ENCODE measurements around the gene GCNA.

The GCNA gene, protein sequence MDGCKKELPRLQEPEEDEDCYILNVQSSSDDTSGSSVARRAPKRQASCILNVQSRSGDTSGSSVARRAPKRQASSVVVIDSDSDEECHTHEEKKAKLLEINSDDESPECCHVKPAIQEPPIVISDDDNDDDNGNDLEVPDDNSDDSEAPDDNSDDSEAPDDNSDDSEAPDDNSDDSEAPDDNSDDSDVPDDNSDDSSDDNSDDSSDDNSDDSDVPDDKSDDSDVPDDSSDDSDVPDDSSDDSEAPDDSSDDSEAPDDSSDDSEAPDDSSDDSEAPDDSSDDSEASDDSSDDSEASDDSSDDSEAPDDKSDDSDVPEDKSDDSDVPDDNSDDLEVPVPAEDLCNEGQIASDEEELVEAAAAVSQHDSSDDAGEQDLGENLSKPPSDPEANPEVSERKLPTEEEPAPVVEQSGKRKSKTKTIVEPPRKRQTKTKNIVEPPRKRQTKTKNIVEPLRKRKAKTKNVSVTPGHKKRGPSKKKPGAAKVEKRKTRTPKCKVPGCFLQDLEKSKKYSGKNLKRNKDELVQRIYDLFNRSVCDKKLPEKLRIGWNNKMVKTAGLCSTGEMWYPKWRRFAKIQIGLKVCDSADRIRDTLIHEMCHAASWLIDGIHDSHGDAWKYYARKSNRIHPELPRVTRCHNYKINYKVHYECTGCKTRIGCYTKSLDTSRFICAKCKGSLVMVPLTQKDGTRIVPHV

DNA sequence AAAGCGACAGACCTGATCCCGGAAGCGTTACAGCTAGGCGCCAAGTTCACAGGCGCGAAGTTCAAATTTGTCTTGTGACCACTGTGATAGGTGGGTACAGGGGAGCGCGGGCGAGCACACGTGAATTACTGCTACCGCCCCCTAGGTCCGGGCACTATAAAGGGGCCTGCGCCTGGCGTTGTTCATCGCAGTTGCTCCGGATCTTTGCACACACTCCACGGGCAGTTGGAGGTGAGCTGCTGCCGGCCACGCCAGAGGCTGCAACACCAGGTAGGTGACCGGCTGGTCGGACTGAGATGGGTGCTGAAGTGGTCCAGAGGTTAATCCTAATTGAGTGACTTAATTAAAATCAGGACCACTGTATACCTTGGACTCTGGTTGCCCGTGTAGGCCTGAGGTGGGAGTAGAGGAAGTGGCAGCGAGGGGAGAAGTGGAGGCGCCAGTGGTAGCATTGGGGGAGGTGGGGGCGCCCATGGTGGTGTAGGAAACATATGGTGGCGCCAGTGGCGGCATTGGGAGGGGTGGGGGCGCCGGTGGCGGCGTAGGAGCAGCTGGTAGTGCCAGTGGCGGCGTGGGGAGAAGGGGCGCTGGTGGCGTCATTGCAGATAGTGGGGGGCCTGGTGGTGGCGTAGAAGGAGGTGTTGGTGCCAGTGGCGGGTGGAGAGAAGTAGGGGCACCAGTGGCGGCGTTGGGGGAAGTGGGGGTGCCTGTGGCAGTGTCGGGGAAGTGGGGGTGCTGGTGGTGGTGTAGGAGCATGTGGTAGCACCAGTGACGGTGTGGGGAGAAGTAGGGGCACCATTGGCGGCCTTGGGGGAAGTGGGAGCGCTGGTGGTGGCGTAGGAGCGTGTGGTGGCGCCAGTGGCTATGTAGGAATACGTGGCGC is at the start of gene GCNA:
Gene GCNA, plus strand, starts transcription at position 185 of the 883 bp plus-strand sequence. CDS start 2,385 bp downstream, outside the sequence.
- DNase-seq: no peak

DNA sequence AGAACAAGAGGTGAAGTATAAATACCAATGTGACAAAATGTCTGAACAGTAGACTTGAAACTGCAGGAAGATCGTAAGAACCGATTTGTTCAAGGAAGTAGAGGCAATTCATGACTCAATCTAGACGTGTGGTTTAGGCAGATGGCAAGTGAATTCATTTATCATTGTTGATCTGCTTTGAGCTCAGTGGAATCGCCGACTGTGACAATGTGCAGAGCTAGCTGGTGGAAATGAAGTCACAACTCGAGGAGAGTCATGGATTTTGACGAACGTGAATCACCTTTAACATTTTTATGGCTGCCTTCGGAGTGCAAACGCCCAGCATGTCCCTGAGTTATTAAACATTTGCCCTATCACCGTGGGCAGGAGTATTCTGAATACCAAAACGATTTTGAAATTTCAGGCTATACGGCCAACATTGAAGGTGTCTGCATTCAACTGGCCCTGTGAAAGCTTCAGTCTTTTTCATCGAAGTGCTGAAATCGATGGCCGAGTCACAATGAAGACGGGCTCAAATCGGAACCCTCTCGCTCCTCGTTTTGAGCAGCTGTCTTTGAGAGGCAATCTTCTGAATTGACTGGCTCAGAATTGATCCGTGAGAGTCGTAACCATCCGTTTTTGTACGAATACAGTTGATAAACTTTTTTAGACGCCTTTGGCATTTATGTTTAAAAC is 46.0 kb upstream of the GCNA start:
- DNase-seq: peak; percentile 42

DNA sequence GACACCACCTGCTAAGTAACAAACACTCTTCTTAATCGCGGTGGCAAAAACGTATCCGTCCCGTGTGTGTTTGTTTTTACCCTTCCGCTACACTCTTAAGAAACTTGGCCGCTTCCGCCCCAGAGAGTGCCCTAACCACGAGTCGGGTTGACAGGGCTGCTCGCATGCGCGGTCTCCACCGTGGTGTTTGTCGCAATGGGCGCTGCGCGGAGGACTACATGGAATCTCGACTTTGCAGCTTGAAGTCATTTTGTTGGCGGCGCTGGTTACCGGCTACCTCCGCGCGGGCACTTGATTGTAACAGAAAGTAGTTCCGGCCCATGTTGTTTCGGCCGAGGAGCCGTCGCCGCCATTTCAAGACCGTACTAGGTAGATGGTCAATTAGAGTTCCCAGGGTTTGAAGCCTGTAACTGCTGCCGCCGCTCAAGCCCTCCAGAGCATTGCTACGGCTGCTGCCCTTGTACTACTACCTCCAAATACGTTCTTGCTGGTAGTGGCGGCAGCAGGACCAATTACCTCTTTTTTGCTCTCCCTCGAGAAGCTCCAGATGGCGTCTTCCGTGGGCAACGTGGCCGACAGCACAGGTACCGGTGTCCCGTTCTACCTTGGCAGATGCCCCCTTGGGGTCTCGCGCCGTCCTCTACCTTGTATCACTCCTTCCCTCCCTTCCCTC is 45.3 kb upstream of the GCNA start, which contains the start of gene OGT:
Gene OGT, plus strand, starts transcription at position 352 of the 673 bp plus-strand sequence. Its CDS starts 196 bp downstream, at position 548.
- peak; percentile 87 for DNase-seq

DNA sequence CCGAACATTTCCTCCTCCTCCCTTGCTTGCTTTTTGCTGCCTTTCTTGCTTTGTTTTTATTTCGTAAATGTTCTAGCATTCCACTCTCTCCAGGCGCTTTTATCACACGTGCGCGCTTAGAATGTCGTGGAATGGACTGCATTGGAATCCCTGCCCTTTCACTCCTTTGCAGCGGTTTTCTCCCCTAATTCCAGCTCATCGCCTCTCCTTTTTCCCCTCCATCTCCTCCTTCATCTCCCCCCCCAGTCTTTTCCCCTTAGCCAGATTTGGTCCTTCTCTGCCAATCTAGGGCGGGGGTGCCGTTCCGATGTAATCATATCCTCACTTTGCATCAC is 44.8 kb upstream of the GCNA start:
- no peak for DNase-seq

DNA sequence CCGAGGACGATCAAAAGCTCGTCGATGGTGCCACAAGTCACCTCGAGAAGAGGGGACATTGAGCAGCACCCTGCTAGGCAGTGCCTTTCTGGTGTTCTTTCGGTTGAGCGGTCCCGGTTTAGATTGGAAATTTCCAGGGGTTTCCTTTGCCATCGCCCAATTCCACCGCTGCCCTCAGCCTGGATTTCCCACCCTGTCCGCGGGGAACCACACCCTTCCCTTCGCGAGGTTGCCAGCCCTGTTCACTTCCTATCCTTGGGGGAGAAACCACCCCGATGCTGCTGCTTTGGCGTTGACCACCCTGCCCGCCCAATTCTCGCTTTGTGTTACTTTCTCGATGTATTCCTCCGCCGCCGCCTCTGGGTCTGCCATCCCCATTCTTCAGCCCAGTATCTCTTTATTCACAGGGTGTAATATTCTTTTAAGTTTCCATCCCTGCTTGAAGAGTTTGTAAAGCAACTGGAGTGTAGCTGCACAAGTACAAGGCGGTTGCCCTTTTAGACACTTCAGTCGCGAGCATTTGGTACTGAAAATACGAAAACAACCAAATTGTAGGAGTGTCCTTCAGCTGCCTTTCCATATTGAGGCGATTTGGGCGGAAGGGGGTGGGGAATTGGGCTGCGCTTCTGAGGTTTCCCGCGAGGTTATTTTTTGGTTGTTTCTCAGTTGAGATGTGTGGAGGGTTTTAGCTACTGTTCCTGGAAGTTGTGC is 44.2 kb upstream of the GCNA start:
- DNase-seq: no peak

DNA sequence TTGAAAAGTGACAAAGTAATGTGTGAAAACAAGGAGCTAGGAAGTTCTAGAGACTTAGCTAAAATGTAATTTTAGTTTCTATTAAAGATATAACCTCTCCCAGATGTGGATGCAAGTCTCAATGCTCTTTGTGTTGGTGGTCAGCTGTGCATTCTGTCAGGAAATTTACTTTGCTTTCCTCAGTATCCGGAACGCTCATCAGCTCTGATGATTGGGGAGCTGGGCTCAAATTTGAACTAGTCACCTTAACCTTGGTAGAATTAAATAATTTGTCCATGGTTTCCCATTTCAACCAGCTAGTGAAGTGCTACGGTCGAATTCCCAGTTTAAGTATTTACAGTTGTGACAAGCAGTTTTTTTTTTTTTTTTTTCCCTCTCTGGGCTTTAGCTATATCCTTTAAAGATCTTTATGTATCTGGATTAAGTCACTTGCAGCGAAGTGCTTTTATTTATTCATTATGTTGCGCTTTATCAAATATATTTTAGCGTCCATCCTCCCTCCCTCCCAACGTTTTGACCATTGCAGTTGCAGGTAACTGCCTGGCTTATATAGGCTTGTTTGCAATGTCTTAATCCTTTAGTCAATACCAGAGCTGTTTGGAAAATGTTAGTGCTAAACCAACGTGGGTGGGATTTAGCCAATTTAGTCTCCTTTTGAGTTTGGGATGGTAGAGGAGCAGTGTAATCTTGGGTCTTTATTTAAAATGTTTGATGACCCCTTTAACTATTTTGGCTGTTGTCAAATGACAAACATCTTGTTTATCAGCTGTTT is 43.3 kb upstream of the GCNA start:
- no peak for DNase-seq

DNA sequence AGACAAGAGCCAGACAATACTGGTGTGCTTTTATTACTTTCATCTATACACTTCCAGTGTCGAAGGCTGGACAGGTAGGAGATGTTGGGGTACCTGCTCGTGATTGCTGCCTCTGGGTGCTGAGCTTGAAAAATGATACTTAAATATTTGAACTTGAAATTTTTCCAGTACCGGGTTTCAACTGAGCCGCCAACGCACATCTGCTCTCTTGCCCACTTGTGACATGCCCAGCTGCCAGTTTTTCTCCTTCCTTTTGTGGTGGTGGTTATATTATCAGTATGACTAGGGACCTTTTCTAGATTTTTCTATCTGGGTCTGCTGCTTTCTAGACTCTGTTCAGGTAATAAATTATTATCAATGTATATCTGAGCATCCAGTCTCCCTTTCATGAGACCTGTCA is 42.0 kb upstream of the GCNA start:
- DNase-seq: no peak

DNA sequence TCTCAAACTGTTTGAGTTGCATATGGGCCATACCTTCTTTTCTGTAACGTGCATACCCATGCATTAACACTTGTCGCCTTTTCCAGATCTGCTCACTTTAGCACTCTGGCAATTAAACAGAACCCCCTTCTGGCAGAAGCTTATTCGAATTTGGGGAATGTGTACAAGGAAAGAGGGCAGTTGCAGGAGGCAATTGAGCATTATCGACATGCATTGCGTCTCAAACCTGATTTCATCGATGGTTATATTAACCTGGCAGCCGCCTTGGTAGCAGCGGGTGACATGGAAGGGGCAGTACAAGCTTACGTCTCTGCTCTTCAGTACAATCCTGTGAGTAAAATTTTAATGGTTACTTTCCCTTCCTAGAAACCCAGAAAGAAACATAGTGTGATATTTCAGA is 40.5 kb upstream of the GCNA start:
- DNase-seq: no peak

DNA sequence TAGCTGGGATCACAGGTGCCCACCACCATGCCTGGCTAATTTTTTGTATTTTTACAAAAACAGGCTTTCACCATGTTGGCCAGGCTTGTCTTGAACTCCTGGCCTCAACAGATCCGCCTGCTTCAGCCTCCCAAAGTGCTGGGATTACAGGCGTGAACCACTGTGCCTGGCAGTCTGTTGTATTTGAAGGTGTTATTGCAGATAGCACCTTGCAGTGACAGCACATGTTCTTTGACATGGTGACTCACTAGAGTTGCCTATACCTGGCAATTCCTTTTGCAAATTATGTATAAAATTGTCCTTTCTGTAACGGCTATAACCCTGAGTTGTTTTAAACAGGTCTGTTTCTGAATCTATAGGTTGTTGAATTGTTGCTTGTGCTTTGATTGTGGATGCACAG is 37.4 kb upstream of the GCNA start:
- no peak for DNase-seq

DNA sequence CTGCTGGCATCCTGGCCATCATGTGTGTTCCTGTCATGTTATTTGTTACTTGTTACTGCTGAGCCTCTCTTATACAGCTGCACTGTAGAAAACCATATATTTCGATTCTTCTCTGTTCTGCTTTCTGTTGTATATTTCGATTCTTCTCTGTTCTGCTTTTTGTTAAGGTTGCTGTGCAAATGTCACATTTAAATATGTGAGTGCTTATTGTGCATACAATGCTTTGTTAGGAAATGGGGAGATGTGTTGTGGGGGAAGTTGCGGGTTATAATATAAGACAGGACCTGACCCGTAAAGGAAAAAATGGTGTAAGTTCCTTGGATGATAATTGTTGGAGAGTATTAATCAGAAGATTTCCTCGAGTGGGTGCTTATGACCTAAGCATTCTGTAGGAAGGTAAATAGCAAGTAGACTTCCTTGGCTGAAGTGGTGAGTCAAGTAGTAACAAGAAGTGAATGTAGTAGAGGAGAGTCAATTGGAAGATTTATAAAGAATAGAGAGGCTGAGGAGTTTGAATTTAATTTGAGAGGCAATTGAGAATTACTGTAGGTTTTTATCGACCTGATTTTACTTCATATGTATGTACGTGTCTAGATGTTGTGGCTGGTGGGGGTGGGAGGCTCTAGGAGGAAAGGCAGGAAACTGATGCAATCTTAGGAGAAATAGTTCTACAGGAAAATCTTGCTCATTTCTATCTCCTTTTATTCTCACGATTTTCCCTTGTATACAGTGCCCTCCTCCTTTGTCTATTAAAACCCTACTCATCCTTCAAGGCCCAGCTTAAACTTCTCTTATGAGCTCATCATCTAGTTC is 36.8 kb upstream of the GCNA start:
- DNase-seq: peak; percentile 79

DNA sequence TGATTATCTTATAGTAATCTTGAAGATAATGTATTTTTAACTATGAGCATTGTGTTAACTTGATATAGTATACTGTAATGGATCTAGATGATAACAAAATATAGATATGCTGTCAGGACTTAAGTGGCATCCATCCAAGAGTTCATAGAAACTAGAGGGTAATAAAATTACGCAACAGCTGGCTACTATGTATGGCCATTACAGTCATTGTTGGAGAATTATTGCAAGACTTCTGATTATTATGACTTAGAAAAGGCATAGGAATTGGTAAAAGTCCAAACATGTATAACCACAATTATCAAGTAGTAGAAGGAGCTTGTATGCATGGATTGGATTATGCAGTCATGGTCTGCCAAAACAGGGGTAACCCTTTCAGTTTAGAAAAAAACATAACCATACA is 35.8 kb upstream of the GCNA start:
- DNase-seq: no peak

DNA sequence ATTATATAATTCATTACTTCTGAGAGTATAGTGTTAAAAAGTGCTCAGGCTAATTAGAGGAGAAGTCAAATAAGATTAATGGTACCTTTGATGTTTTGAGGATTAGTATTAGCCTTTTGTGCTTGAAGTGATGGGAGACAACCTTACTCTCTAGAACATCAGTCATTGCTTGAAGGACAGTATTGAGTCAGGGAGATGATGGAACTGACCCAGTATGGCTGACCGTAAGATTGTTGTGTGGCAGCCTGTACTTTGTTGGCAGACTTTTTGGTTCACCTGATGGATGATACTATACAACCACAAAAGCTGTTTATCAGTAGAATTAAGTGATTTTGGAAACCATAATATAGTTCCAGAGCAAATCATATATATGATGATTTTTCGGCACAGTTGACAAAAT is 35.4 kb upstream of the GCNA start:
- DNase-seq: no peak

DNA sequence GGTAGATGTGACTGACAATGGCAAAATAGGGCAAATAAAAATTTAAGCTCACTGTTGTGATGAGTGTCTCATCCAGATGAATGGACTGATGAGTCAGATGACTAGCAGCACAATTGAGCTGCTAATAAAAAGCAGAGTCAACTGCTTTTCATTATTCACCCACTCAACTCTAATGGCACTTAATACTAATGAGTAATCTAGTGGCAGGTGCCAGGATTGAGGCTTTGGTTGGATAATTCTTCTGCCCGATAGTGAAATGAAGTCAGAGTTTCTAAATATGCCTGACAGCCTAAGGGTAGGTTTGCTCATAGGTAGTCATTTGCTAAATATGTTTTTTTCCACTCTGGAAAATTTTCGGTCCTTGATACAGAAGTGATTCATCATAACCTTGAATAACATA is 34.9 kb upstream of the GCNA start:
- DNase-seq: no peak

DNA sequence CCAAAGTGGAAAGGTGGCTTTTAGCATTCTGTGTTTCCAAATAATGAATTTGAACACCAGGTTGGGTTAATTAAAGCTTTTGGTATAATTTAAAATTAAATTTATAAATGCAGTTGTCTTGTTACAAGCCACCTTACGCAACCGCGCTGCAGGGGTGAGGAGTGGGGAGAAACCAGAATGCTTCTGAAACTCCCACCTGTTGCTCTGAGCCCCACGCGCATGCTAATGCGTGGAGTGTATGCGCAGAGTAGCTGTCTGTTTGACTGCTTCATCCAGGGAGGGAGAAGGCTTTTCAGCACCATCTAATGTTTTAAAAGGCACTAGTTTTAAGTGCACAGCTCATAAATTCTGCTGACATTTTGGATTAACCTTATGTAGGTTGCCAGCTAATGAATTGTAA is 32.9 kb upstream of the GCNA start:
- DNase-seq: no peak

DNA sequence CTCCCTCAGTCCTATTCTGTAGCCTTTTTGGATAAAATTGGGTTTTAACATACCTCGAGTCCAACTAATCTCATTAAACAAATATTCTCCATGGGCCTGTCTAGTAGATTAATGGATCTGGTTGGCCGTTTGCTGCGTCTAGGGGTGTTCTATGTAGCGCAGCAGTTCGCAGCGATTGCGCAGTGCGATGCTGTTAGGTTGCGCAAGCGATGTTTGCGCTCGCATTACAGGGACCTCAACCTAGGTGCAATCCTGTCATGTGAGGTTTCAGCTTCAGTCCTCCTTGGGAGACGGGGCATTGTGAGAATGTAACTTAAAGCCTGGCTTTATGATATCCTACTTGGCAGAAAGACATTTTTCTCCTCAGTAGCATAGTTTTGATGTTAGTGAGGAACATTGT is 31.4 kb upstream of the GCNA start:
- no peak for DNase-seq

DNA sequence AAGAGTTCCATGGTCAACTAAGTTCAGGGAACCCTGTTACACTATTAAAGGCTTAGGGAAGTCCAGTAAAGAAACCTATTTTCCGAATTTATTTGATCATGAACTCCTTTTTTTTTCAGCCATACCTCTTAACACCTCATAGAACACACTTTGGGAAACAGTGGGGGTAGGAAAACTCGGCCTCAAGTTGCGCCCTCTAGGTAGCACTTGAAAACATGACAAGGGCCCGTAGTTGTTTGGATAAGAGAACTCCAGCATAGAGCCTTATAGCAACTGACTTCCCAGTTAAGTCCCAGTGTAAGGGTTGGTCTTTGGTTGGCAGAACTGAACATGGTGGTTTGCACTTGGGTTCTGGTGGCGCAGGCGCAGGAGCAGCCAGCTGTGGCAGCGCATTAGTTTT is 30.9 kb upstream of the GCNA start:
- no peak for DNase-seq

DNA sequence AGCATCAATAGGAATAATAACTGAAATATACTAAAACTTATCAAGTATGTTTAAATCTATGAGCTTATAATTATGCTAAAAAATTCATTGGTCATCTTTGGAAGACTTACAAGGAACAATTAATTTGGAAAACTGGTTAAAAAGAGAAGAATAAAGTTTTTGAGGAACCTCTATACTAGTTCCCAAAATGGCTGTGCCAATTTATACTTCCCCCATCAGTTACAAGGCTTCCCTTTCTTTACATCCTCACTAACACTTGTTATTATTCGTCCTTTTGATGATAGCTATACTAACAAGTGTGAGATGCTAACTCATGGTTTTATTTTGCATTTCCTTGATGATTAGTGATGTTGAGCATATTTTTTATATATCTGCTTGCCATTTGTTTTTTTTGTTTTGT is 28.3 kb upstream of the GCNA start:
- DNase-seq: no peak

DNA sequence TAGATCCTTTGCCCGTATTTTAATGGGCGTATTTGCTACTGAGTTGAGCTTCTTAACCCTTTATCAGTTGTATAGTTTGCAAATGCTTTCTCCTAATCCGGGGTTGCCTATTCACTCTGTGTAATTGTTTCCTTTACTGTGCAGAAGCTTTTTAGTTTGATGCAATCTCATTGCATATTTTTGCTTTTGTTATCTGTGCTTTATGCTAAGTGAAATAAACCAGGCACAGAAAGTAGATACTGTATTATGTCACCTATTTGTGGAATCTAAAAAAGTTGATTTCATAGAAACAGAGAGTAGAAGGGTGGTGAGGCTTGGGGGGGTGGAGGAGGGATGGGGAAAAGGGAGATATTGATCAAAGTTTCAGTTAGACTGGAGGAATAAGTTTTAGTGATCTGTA is 27.7 kb upstream of the GCNA start:
- no peak for DNase-seq

DNA sequence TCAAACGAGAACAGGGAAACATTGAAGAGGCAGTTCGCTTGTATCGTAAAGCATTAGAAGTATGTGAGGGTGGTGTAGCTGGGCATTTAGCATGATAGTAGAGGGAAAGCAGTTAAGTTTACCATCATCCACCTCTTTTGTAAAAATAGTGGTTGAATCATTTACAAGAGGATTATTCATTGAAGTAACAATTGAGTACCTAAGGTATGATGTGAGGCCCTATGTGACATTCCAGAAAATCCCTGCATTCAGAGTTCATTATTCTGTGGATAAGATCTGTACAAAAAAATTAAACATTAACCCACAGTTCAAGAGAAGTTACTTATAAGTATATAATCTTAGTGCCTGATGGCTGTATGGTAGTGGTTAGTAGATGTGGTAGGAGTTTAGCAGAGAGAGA is 22.2 kb upstream of the GCNA start:
- DNase-seq: no peak

DNA sequence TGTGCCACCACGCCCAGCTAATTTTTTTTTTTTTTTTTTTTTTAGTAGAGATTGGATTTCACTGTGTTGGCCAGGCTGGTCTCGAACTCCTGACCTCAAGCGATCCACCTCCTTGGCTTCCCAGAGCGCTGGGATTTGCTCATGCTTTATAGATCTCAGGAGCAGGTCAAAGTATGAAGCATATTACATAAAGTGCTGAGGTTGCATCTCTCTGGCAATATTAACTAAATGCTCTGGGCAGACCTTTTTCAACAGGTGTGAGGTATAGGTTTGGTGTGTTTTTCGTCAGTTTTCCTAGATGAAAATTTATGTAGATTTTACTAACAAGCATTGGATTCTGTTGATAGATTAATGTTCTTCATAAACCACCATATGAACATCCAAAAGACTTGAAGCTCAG is 19.3 kb upstream of the GCNA start:
- no peak for DNase-seq
